Measurements from ENCODE around the gene CPNE9.

The CPNE9 gene

DNA sequence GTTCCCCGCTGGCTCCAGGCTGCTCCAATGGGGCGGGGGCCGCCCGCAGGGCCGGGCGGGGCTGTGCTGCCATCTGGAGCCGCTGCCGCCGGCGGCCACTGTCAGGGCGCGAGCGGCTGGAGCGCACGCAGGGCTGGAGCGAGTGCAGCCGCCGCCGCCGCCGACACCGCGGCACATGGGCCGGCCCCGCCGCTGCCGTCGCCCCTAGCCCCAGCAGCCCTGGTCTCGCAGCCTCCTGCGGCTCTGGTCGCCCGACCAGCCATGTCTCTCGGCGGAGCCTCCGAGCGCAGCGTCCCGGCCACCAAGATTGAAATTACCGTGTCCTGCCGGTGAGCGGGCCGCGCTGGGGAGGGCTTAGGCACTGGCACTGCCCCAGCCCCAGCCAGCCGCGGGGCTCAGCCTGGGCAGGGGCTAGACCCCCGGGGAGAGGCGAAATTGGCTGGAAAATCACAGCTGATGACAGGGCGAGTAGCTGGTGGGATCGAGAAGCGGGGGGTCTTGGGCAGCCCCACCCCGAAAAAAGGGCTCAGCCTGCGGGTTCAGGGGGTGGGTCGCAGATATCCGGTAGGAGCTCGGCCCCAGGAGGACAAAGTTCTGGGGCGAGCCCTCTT lies at the start of gene CPNE9:
Gene CPNE9, plus strand, starts transcription at position 98 of the 611 bp plus-strand sequence. Its CDS starts 164 bp downstream, at position 262.
- no peak for FAIRE-seq
- no peak for DNase-seq (ENCODE audit: insufficient read length, low spot score)

GRCh38 chr3:9659849-9660248 lies 43.8 kb upstream of the CPNE9 start:
- DNase-seq (ENCODE audit: insufficient read length, low spot score) (no peak), FAIRE-seq (no peak)

GRCh38 chr3:9660972-9661371 lies 42.7 kb upstream of the CPNE9 start:
- FAIRE-seq (no peak), DNase-seq (ENCODE audit: insufficient read length, low spot score) (no peak)

DNA sequence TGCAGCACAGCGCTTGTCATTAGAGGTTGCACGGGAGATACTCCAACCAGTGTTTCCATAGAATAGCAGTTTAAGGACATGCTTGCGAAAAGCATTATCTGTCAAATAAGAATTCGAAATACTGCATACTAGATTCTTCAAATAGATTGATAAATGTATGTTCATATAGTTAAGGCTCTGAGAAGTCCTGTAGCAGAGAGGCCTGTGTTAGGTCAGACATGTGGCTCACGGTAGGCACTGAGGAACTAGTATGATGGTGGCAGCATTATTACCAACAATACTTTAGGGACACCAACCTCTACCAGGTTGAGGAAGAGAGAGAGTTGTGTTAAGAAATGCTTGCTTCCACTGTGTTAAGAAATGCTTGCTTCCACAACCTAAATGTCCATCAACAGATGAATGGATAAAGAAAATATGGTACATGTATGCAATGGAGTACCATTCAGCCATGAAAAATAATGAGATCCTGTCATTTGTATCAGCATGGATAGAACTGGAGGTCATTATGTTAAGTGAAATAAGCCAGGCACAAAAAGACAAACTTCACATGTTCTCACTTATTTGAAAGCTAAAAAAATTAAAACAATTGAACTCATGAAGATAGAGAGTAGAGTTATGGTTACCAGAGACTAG lies 39.4 kb upstream of the CPNE9 start:
- FAIRE-seq = no peak

GRCh38 chr3:9666704-9667445 lies 36.8 kb upstream of the CPNE9 start:
- DNase-seq (ENCODE audit: insufficient read length, low spot score) (no peak), FAIRE-seq (no peak)

More for the DNA sequence above, 39.4 kb upstream of the CPNE9 start:
- no peak for DNase-seq (ENCODE audit: insufficient read length, low spot score)

DNA sequence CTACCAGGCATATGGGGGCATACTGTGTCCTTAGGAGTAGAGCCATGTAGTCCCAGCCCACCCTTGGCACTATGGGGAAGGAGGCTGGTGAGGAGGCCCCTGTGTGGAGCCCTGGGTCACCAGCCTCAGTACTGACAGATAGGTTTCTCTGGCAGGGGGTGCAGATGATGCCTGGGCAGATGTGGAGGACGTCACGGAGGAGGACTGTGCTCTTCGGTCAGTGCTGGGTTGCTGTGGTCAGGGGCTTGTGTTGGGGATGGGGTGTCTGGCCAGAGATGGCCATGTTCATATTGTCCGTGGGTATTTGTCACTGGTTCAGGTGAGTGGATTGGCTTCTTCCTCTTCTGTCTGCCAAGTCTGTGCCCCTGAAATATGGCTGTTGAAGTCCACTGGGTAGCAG lies 34.4 kb upstream of the CPNE9 start:
- DNase-seq (ENCODE audit: insufficient read length, low spot score) (no peak), FAIRE-seq (no peak)

- FAIRE-seq = no peak
These were observed 33.8 kb upstream of the CPNE9 start for GRCh38 chr3:9669720-9670432.

DNA sequence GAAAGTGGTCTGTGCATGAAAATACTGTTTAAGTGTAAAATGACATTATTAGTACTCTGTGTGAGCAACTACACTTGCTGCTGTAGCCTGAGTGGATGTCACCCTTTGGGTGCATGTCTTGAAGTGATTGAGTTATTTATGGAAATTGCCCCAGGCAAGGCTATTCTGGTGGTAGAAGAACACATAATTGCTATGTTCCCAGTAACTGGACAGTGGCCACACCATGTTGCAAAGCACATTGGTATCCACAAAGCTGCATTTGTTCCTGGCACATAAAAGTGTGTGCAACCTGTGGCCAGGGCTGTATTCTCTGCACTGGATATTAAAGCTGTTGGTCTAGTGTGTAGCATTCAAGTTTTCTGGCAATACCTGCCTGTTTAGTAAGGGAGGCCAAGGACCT lies 30.6 kb upstream of the CPNE9 start:
- DNase-seq (ENCODE audit: insufficient read length, low spot score) = no peak
- no peak for FAIRE-seq

More at GRCh38 chr3:9669720-9670432, 33.8 kb upstream of the CPNE9 start:
- no peak for DNase-seq (ENCODE audit: insufficient read length, low spot score)

- DNase-seq (ENCODE audit: insufficient read length, low spot score) (no peak), FAIRE-seq (no peak)
These were observed 29.9 kb upstream of the CPNE9 start for GRCh38 chr3:9673752-9674151.

- no peak for DNase-seq (ENCODE audit: insufficient read length, low spot score)
- FAIRE-seq = no peak
These were observed 27.8 kb upstream of the CPNE9 start for GRCh38 chr3:9675736-9676290.

DNA sequence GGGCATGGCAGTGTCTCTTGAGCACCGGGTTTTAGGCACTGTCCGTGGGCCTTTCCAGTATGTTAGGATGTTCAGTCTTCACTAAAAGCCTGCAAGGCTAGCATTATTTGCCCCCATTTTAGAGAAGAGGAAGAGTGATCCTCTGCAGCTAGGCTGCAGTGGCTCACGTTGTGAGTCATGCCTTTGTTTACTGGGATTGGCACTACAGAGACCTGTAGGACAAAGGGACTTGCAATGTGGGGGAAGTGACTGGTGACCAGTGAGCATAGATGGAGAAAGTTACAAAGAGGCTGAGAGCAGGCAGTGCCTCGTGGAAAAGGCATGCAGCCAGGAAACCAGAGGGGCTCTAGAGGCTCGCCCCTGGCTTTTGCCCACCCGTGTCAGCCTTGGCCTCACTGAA lies 26.8 kb upstream of the CPNE9 start:
- no peak for FAIRE-seq
- DNase-seq (ENCODE audit: insufficient read length, low spot score) = no peak

GRCh38 chr3:9678493-9678892 lies 25.1 kb upstream of the CPNE9 start:
- FAIRE-seq (no peak), DNase-seq (ENCODE audit: insufficient read length, low spot score) (no peak)

DNA sequence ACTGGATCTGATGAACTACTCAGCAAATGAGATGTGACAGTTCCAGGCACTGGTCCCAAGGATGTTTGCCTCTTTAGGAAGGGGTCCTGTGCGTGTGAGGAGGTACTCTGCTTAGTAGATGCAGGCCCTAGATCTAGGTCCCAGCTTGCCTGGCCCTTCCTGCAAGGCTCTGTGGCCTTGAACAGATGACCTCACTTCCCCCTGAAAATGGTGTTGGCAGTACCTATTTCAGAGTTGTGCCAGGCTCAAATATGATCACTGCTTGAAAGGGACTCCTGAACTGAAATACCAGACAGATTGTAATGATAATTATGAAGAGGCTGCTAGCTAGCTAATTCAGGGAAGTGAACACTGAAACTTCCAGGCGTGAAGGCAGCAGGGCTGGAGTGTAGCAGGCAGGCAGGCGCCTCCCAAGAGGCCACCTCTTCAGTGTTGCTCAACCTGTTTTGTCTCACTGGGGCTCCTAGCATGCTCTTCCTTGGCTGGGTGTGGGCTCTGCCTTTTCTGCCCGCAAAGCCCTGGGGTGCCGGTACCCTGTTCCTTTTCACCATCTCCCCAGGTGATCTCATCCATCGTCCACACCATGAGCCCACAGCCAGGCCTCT lies 24.1 kb upstream of the CPNE9 start:
- DNase-seq (ENCODE audit: insufficient read length, low spot score) (no peak), FAIRE-seq (no peak)

GRCh38 chr3:9681011-9681722 lies 22.5 kb upstream of the CPNE9 start:
- FAIRE-seq = no peak

GRCh38 chr3:9681723-9682081 lies 21.9 kb upstream of the CPNE9 start:
- no peak for DNase-seq (ENCODE audit: insufficient read length, low spot score)
- FAIRE-seq = no peak

More at GRCh38 chr3:9681011-9681722, 22.5 kb upstream of the CPNE9 start:
- DNase-seq (ENCODE audit: insufficient read length, low spot score) = no peak

DNA sequence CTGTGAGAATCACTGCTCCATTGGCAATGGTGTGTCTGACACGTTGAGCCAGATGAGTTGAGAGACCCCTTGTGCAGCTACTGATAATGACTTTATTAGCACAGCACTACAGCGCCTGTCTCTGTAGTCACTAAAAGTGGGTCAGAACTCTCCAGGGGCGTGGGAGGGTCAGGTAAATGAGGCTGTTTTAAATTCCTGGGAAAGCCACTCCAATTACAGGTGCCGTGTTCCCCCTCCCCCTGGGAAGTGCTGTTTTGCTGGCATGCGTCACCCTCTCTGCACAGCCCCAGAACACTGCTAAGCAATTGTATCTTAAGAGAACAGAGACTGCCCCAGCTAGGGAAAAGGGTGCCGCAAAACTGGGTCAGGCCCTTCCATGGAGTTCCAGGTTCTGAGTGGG lies 21.5 kb upstream of the CPNE9 start:
- FAIRE-seq = no peak

GRCh38 chr3:9683426-9683825 lies 20.2 kb upstream of the CPNE9 start:
- DNase-seq (ENCODE audit: insufficient read length, low spot score) = no peak
- no peak for FAIRE-seq

More for the DNA sequence above, 21.5 kb upstream of the CPNE9 start:
- DNase-seq (ENCODE audit: insufficient read length, low spot score) = no peak

DNA sequence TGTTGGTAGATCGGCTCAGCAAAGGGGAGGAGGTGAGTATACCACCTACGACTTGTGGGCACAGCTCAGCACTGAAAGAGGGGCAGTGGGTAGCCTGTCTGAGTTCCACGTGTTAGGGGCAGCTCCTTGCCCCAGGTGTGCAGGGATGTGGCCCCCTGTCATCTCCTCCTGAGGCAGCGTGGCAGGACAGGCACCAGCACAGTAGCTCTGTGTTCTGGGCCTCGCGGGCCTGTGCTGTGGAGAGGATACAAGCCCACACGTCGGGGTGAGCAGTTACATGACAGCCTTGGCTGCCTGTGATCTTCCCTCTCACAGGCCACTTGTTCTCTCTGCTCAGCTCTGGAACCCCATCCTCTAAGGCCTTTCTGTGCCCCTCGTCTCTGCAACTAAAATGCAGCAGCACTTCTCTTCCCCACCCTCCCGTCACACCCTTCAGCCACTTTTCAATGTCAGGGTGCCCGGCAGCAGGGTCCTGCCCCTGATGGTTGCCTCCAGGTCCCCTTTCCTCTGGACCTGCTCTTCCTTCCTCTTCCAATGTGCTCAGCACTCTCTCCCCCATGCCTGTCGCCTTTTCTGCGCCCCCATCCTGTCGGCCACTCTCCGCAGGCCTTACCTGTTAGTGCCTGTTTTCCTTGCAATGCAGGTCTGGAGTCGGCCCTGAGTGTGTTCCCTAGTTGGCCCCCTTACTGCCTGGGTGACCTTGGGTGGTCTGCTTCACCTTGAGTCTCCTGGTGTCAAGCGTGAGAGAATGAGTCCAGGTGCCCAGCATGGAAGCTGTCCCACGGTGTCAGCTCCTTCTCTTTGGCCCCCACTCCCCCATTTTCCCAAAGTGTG lies 18.2 kb upstream of the CPNE9 start:
- DNase-seq (ENCODE audit: insufficient read length, low spot score) (no peak), FAIRE-seq (no peak)

DNA sequence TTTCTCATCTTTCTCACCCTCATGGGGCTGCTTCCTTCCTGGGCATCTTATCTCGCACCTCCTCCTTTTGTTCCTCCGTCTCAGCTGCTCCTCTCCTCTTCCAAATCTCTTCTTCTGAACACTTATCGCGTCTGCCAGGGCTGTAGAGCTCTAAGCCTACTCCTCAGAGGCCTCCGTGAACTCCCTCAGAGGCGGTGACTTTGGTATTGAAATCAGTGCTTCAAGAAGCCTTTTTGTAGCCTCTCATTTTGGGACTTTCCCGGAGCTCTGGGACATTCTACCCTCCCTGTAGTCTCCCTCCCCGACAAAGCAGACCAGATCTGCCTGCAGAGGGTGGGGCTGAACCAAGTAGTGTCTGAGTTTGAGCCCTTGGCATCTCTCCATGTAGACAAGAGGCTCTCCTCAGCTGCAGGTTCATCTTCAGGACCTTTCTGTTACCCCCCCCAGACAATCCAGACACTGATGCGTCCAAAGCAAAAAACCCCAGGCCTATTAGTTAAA lies 17.5 kb upstream of the CPNE9 start:
- DNase-seq (ENCODE audit: insufficient read length, low spot score) = no peak
- no peak for FAIRE-seq

Data from GM19239 (cell line).